Left ventricle myocardium inferior (tissue), 1 donor: Measurements from ENCODE around the gene DDI1. TPM values are rescaled to one million over a fixed set of nuclear protein-coding genes. Genes with fewer than 3 reads are reported as not detected.

Experiments
- DNase-seq: peaks from one replicate; pipeline ENCODE4 v3.0.0-alpha.2; 2020
- H3K27ac ChIP-seq: fragments of 200-600 bp; replicated peaks from 2 replicates; pipeline ENCODE4 v1.8.0; 2021
- H3K27me3 ChIP-seq: fragments of 200-600 bp; 2 replicates; pipeline ENCODE4 v1.8.0; 2021; ENCODE audit warnings: low read depth
- H3K36me3 ChIP-seq: fragments of 200-600 bp; 2 replicates; pipeline ENCODE4 v1.8.0; 2021
- H3K4me1 ChIP-seq: fragments of 200-600 bp; 2 replicates; pipeline ENCODE4 v1.8.0; 2021
- H3K4me3 ChIP-seq: fragments of 200-600 bp; 2 replicates; pipeline ENCODE4 v1.8.0; 2021; ENCODE audit warnings: mild to moderate bottlenecking, moderate library complexity
- H3K9me3 ChIP-seq: fragments of 200-600 bp; replicated peaks from 2 replicates; pipeline ENCODE4 v1.8.0; 2021
- CTCF ChIP-seq: fragments of 200-600 bp; IDR thresholded peaks from 2 replicates; pipeline ENCODE4 v1.8.0; 2021; ENCODE audit warnings: antibody characterized with exemption, mild to moderate bottlenecking, borderline replicate concordance
- intact Hi-C: fragments of 100-400 bp; cut with micrococcal nuclease; formaldehyde crosslinking; loops from one replicate; pipeline ENCODE4 v1.11.0; 2022
- total RNA-seq: library from RNA; stranded (reverse); fragmentation: NEBNext Ultra II Directional; extraction: Animal tissue kit (Norgen Biotek cat#: 25700); gene quantifications from one replicate; pipeline ENCODE4 v1.2.1, GENCODE V29; 2021
- donor health status: DM: no; HTN: yes; CAD: no; lungs with severe emphysema.

DDI1 gene
- total RNA-seq, 1 donor from 2014 or later, result not detected

DNA sequence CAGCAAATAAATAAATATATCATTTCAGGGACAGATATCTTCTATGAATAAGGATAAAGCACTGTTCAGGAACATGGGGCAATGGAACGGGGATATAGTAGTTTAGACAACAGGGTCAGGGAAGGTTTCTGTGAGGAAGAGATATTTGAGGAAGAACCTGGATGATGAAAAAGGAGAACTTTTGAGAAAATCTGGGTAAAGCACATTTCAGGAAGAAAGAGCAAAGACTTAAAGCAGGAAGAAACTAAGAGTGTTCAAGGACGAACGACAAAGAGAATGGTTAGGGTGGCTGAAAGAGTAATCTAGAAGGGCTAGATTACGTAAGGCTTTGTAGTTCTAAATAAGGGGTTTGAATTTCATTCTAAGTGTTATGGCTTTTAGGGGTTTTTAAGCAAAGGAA lies 12.7 kb downstream of the DDI1 start:
- Histone ChIP-seq H3K27me3 (no peaks in the 10 kb centered on the region), H3K4me1 (no peaks in the 10 kb centered on the region), H3K9me3 (peaks cover 5% of the 10 kb centered on the region), H3K36me3 (no peaks in the 10 kb centered on the region), H3K4me3 (no peak overlapping the region), H3K27ac (no peak overlapping the region)
- intact Hi-C loops, result no loop called here
- DNase-seq, result no peak
- no peak for TF ChIP-seq CTCF

DNA sequence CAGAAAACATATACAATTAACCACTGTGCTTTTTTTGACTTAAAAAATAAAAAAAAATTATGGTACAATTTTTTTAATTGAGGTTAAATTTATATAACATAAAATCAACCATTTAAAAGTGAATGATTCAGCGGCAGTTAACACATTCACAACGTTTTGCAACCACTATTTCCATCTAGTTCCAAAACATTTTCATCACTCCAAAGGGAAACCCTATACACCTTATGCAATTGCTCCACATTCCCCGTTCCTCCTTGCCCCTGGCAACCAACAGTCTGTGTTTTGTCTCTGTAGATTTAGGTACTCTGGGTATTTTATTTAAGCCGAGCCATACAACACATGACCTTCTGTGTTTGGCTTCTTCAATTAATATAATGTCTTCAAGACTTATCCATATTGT lies 15.3 kb downstream of the DDI1 start:
- no peak overlapping the region for H3K4me3 ChIP-seq
- no peak for DNase-seq
- intact Hi-C loops, result no loop called here
- H3K9me3 ChIP-seq, result peaks cover 4% of the 10 kb centered on the region
- H3K27ac ChIP-seq, result no peak overlapping the region
- H3K27me3 ChIP-seq, result no peaks in the 10 kb centered on the region
- H3K4me1 ChIP-seq, result no peaks in the 10 kb centered on the region
- no peaks in the 10 kb centered on the region for H3K36me3 ChIP-seq
- no peak for TF ChIP-seq CTCF

GRCh38 chr11:104053743-104054478 lies 17.5 kb downstream of the DDI1 start:
- Histone ChIP-seq H3K36me3 (no peaks in the 10 kb centered on the region), H3K4me1 (no peaks in the 10 kb centered on the region), H3K4me3 (no peak overlapping the region), H3K9me3 (no peaks in the 10 kb centered on the region), H3K27me3 (no peaks in the 10 kb centered on the region), H3K27ac (no peak overlapping the region)
- TF ChIP-seq CTCF, result no peak
- no peak for DNase-seq
- intact Hi-C loops, result no loop called here

DNA sequence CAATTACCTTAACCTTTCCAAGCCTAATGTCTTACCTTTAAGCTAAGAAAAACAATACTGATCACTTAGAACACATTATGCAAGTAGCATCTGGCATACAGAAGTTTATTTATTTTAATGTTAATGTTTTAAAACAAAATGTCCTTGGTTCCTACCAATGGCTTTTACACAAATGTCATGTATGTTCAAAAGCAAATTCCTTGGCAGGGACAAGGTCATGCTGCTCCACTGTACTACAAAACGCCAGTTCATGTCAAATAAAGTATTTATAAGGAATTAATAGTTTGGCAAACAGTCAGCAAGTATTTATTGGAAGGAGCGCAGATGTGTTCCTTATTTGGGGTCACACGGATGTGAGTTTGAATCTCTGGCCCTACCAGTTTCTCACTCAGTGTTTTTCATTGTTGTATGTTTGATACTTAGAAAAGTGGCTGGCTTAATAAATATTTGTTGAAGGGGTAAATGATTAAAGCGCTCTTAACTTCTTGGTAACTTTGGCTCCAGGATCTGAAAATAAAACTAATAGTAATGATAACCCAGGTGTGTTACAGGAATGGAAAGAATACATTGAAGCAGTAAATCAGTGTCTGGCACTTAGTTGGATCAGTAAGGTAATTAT lies 18.6 kb downstream of the DDI1 start:
- Histone ChIP-seq H3K27me3 (no peaks in the 10 kb centered on the region), H3K4me1 (no peaks in the 10 kb centered on the region), H3K36me3 (no peaks in the 10 kb centered on the region), H3K9me3 (no peaks in the 10 kb centered on the region), H3K4me3 (no peak overlapping the region), H3K27ac (no peak overlapping the region)
- no peak for DNase-seq
- TF ChIP-seq CTCF, result no peak
- intact Hi-C loops, result no loop called here

- Histone ChIP-seq H3K27me3 (no peaks in the 10 kb centered on the region), H3K9me3 (no peaks in the 10 kb centered on the region), H3K4me3 (no peak overlapping the region), H3K36me3 (no peaks in the 10 kb centered on the region), H3K4me1 (no peaks in the 10 kb centered on the region), H3K27ac (no peak overlapping the region)
- intact Hi-C loops, result no loop called here
- DNase-seq, result no peak
- TF ChIP-seq CTCF, result no peak
These were observed 19.2 kb downstream of the DDI1 start for GRCh38 chr11:104055596-104055995.
